ENCODE results near the gene CCDC158.

The CCDC158 gene

DNA sequence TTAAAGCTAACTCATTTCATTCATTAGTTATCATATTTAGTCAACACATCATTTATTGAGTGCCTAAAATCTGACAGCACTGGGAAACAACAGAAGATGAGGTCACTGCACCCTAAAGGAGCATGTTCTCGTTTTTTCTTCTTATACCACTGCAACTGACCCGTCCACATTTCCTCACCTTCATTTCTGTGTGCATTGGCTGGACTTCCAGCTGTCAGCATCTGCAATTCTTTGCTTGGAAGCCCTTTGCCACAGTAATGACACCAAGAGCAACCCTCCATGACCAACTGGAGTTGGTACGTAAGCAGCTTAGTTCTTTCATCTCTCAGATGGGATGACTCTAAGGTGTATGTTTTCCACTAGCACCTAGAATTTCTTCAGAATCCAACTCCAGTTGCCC lies 27.3 kb upstream of the CCDC158 start:
- TF ChIP-seq, protein P1, sequence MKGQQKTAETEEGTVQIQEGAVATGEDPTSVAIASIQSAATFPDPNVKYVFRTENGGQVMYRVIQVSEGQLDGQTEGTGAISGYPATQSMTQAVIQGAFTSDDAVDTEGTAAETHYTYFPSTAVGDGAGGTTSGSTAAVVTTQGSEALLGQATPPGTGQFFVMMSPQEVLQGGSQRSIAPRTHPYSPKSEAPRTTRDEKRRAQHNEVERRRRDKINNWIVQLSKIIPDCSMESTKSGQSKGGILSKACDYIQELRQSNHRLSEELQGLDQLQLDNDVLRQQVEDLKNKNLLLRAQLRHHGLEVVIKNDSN (IDR thresholded peaks at IDR 0.05) = no peak
- TF ChIP-seq CEBPB (IDR thresholded peaks at IDR 0.05) (no peak), EP300 (IDR thresholded peaks at IDR 0.05; ENCODE audit: borderline replicate concordance) (no peak), FOXM1 (IDR thresholded peaks at IDR 0.05; ENCODE audit: borderline replicate concordance, low read depth) (no peak), ZBTB7A (IDR thresholded peaks at IDR 0.05; ENCODE audit: low read depth) (no peak), TEAD4 (IDR thresholded peaks at IDR 0.05) (no peak), YY1 (IDR thresholded peaks at IDR 0.05; ENCODE audit: low read depth) (no peak), CREB1 (IDR thresholded peaks at IDR 0.05; ENCODE audit: low read depth) (no peak), TCF12 (IDR thresholded peaks at IDR 0.05; ENCODE audit: low read depth) (no peak), RAD21 (IDR thresholded peaks at IDR 0.05; ENCODE audit: low read depth) (no peak)
- TF ChIP-seq, protein P2, sequence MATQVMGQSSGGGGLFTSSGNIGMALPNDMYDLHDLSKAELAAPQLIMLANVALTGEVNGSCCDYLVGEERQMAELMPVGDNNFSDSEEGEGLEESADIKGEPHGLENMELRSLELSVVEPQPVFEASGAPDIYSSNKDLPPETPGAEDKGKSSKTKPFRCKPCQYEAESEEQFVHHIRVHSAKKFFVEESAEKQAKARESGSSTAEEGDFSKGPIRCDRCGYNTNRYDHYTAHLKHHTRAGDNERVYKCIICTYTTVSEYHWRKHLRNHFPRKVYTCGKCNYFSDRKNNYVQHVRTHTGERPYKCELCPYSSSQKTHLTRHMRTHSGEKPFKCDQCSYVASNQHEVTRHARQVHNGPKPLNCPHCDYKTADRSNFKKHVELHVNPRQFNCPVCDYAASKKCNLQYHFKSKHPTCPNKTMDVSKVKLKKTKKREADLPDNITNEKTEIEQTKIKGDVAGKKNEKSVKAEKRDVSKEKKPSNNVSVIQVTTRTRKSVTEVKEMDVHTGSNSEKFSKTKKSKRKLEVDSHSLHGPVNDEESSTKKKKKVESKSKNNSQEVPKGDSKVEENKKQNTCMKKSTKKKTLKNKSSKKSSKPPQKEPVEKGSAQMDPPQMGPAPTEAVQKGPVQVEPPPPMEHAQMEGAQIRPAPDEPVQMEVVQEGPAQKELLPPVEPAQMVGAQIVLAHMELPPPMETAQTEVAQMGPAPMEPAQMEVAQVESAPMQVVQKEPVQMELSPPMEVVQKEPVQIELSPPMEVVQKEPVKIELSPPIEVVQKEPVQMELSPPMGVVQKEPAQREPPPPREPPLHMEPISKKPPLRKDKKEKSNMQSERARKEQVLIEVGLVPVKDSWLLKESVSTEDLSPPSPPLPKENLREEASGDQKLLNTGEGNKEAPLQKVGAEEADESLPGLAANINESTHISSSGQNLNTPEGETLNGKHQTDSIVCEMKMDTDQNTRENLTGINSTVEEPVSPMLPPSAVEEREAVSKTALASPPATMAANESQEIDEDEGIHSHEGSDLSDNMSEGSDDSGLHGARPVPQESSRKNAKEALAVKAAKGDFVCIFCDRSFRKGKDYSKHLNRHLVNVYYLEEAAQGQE (IDR thresholded peaks at IDR 0.05; ENCODE audit: low read depth) = no peak
- TF ChIP-seq, protein P3, sequence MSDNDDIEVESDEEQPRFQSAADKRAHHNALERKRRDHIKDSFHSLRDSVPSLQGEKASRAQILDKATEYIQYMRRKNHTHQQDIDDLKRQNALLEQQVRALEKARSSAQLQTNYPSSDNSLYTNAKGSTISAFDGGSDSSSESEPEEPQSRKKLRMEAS (IDR thresholded peaks at IDR 0.05) = no peak

DNA sequence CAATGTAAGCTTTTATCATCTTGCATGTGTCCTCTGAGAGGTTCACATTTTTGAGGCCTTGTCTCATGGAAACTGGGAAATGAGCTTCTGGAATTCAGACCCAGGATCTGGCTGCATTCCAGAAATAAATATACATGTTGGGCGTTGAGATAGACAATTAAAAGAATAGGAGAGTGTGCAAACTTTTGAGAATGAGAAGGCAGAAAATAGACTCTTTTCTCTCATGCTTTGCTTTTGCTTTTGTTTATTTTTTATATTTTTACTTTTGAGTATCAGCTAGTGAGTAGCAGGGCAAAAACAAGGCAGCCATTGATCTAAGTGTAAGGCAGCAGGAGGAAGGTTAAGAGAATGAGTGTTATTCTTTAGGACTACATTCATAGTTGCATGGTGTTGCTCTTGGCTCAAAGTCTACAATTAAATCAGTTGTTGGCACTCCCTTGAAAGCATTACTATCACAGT lies 26.5 kb upstream of the CCDC158 start:
- TF ChIP-seq RAD21 (IDR thresholded peaks at IDR 0.05; ENCODE audit: low read depth) = no peak
- peak; percentile 66; the same call in 1 of the 2 replicates for TF ChIP-seq TCF12 (IDR thresholded peaks at IDR 0.05; ENCODE audit: low read depth)
- TF ChIP-seq CREB1 (IDR thresholded peaks at IDR 0.05; ENCODE audit: low read depth) = no peak
- peak; percentile 85 for TF ChIP-seq FOXM1 (IDR thresholded peaks at IDR 0.05; ENCODE audit: borderline replicate concordance, low read depth)
- TF ChIP-seq EGR1 (IDR thresholded peaks at IDR 0.05) = no peak
- no peak for TF ChIP-seq TAF1 (IDR thresholded peaks at IDR 0.05; ENCODE audit: low read depth)
- no peak for TF ChIP-seq ZBTB7A (IDR thresholded peaks at IDR 0.05; ENCODE audit: low read depth)
- peak; percentile 83 for TF ChIP-seq TEAD4 (IDR thresholded peaks at IDR 0.05)
- TF ChIP-seq, protein P3 (IDR thresholded peaks at IDR 0.05) = no peak; the same call in 1 of the 2 replicates
- TF ChIP-seq, protein P1 (IDR thresholded peaks at IDR 0.05) = no peak
- TF ChIP-seq YY1 (IDR thresholded peaks at IDR 0.05; ENCODE audit: low read depth) = no peak
- TF ChIP-seq EP300 (IDR thresholded peaks at IDR 0.05; ENCODE audit: borderline replicate concordance) = peak; percentile 87
- peak; percentile 88 for TF ChIP-seq NFIC (IDR thresholded peaks at IDR 0.05)
- TF ChIP-seq, protein P2 (IDR thresholded peaks at IDR 0.05; ENCODE audit: low read depth) = no peak
- no peak for TF ChIP-seq CEBPB (IDR thresholded peaks at IDR 0.05)

DNA sequence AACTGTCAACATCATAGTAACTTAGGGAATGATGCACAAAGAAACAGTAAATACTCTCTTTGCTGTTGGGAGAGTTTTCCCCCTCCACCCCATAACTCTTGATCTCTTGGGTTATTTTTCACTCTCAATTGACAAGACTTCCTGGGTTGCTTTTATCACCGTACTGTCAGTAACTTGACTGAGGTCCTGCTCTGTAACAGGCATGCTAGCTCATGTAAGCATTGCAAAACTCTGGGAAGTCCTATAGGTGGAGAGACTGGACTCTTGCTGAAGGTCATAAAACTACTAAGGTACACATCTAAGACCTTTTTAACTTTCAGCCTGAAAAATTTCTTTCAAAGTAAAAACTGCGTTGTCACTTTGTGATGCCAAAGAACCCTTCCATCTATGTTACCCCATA lies 25.0 kb upstream of the CCDC158 start:
- TF ChIP-seq CEBPB (IDR thresholded peaks at IDR 0.05) = no peak

DNA sequence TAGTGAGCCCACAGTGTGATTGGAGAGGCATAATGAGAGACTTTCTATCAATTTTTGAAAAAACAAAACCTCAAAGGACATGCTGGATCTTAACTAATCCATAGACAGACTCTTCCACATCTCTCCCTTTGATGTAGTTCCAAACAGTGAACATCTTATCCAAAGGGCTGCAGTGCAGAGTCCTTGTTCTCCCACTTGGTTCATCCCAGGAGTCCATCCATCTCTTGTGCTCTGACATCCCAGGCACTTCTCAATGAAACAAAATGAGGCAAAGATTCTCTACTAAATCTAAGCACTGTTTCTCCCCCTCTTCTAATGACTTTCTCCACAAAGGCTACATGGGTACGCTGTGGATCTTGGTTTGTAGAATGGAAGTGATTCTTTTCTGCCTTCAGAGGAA lies 22.4 kb upstream of the CCDC158 start:
- TF ChIP-seq RAD21 (IDR thresholded peaks at IDR 0.05; ENCODE audit: low read depth) (no peak), TAF1 (IDR thresholded peaks at IDR 0.05; ENCODE audit: low read depth) (no peak)

DNA sequence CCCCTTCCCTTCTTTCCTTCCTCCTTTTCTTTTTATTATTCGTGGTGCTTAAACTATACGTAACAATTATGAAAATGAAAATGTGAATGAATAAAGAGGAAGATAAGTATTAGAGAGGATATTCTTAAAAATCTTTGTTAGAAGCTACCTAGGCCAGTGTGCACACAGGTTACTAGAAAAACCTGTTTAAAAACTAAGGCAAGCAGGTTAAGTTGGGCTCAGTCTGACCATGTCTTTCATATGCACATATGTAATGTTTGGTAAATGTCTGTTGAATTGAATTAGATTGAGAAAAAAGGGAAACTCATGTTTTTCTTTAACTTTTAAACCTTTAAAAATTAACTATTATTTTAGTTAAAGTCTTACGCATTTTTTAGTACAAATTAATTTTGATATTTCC lies 21.9 kb upstream of the CCDC158 start:
- TF ChIP-seq, protein P1 (IDR thresholded peaks at IDR 0.05) = no peak
- TF ChIP-seq NFIC (IDR thresholded peaks at IDR 0.05) (no peak), CEBPB (IDR thresholded peaks at IDR 0.05) (no peak), EP300 (IDR thresholded peaks at IDR 0.05; ENCODE audit: borderline replicate concordance) (no peak), ZBTB7A (IDR thresholded peaks at IDR 0.05; ENCODE audit: low read depth) (no peak), EGR1 (IDR thresholded peaks at IDR 0.05) (no peak), TAF1 (IDR thresholded peaks at IDR 0.05; ENCODE audit: low read depth) (no peak), TCF12 (IDR thresholded peaks at IDR 0.05; ENCODE audit: low read depth) (no peak), TEAD4 (IDR thresholded peaks at IDR 0.05) (no peak), YY1 (IDR thresholded peaks at IDR 0.05; ENCODE audit: low read depth) (no peak), FOXM1 (IDR thresholded peaks at IDR 0.05; ENCODE audit: borderline replicate concordance, low read depth) (no peak), RAD21 (IDR thresholded peaks at IDR 0.05; ENCODE audit: low read depth) (no peak), CREB1 (IDR thresholded peaks at IDR 0.05; ENCODE audit: low read depth) (no peak)
- TF ChIP-seq, protein P3 (IDR thresholded peaks at IDR 0.05) = no peak
- TF ChIP-seq, protein P2 (IDR thresholded peaks at IDR 0.05; ENCODE audit: low read depth) = no peak
